GM19372 (cell line): Measurements from ENCODE around the gene DAB2.
"Not testable (repeated sequence)": the region's sequence is repeated elsewhere in the genome, so short reads cannot be mapped to it uniquely, and the experiment has no call there.

Source experiments
- ATAC-seq: cut with Tn5 transposase; IDR thresholded peaks from one replicate; pipeline ENCODE4 v1.9.1; 2021; ENCODE audit warnings: mild to moderate bottlenecking, low read depth, moderate library complexity; ENCODE audit not compliant: unreplicated experiment

DAB2 gene

DNA sequence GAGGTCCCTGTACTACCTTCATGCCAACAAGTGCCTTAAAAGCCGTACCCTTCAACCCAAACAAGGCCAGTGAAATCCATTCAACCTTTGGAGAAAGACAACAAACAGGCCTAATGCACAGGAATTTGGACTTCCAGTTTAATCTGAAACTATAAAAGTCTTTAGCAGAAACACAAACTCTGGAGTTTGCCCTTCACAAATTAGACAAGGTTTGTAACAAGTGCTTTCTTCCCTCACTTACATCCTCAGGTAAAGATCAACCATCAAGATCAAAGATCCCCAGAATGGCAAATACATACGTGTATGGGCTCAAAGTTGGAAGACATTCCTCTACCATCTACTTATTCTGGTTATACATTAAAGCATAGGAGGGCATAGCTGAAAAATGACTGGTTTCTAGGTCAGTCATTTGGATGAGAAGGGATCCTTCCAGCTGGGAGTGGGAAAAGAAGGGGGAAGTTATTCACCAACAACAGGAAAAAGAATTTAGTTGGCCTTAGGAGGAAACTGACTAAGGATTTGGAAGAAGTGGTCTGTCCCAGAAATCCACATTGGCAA lies 2.0 kb downstream of the DAB2 start:
- ATAC-seq: no peak

DNA sequence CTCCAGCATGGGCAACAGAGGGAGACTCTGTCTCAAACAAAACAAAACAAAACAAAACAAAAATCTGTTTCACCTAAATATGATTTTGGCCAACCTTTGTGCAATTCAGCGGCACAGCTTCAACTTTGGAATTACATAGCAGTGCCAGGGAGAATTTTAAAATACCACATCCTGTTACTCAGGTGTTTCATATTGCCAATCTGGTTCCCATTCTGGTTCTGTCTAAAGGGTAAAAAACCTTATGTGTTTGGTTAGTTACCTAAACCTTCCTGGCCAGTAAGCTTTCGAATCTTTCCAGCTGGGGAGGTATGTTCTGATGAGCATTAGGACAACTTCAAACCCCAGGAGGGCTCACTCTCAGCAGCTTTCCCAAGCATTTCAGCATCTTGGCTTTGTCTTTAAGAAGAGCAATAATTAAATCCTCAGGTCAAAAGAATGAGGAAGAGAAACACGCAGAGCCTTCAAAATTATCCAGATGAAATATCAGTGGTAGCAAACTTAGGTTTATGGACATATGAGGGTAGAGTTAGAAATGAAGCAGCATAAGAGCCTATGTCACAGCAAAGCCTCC lies 2.7 kb downstream of the DAB2 start:
- no peak for ATAC-seq

DNA sequence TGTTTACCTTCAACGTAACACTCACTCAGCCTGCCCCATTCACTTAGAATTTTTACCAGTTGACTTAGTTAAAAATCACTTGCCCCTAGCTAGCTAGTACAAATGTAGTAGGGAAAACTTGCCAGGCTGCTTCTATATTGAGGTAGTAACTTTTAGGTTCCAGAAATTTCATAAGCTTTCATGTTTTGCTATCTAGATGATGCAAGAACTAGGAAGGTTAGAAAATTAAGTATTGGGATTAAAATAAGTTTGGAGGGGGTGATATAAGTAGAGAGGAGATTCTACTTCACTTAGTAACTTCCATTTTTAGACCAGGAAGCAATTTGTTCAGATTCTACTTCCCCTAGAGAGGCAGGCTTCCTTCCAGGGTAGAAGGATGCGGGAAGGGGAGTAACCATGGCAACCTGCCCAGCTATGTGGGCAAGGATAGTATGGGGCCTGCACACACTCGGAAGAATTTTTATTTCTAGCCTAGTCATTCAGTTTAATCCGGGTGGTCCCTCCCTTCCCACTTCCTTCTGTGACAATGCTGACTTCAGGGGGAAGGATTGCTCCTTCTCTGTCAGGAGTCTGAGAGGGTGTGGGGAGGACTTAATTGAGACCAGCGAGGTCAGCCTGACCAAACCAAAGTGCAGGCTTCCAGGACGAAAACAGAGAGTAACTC lies 4.2 kb downstream of the DAB2 start:
- no peak for ATAC-seq

DNA sequence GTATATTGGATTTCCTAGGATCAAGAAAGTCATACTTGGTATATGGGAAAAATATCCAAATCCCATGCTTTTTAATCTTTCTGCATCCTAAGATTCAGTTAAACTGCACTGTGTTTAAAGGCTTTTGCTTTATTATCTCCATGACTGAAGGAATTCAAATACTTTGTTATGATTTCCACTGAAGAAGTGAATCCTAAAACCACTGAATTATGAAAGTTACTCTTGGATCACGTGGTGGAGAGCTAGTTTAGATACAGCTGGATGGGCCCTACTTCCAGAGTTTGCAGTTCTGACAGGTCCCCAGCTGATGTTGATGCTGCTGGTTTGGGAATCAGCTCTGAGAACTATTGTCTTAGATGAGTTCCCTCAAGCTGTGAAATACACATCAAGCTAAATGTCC lies 5.0 kb downstream of the DAB2 start:
- no peak for ATAC-seq

DNA sequence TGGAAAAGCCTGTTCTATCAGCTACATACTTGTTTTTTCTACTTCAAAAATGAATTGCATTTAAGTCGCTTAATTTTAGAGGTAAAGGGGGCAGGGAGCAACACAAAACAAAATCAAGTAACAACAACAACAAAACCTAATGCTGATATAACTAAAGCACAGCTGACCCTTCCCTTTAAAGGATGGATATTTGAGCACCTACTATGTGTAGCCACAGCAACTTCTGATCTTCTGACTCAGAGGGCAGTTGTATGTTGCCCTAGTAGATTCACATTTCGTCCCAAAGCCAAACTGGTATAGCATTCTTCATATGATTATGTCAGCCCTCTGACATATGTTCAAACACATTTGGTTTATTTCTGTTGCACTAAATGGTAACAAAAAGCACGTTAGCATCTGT lies 6.8 kb downstream of the DAB2 start:
- ATAC-seq: no peak

DNA sequence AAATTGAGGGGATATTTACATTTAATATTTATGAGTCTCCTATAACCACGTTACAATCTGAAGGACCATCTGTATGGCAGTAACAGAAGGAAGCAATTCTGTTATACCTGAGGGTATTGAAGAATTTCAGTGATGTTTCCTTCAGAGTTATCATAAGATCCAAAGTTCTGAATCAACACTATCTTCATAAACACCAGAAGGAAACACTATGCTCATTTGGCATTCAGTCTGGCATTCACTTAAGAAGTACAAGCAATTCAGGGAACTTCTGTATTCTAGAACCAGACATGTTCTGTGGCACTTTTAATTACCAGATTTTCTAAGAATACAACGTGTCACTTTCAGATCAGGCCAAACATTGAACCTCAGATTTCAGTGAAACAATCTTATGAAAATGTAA lies 9.6 kb downstream of the DAB2 start:
- no peak for ATAC-seq

DNA sequence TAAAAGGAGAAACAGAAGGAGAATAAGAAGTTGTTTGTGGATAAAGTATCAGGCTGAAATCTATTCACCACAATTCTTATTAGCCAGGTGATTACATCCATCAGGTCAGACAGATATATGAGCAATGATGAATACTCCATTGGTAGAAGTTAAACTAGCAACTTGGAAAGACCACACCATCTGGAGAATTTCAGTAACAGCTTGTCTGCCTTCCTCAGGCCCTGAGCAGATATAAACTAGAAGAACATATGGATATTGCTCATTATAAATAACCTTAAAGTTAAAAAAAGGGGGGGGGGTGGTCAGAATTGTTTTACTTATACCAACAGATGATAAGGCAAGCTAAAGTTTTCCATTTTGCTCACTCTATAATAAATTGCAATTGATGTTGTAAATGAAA lies 10.4 kb downstream of the DAB2 start:
- ATAC-seq: no peak

DNA sequence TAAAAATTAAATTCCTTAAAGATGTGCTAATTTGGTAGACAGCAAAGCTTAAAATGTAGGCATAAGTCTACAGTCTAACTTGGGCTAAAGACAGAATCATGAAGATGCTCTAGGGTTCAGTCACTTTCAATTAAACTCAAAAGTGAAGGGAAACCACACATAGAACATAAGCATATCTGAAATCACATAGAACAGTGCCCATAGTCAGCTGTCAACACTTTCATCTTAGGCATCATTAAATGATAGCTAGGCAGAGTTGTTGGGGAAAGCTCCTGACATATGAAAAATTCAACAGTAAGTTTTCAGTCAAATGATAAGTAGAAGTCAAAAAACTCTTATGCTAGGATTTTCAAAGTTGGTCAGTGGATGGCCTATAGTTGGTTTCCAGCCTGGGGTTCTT lies 11.0 kb downstream of the DAB2 start:
- ATAC-seq: no peak

DNA sequence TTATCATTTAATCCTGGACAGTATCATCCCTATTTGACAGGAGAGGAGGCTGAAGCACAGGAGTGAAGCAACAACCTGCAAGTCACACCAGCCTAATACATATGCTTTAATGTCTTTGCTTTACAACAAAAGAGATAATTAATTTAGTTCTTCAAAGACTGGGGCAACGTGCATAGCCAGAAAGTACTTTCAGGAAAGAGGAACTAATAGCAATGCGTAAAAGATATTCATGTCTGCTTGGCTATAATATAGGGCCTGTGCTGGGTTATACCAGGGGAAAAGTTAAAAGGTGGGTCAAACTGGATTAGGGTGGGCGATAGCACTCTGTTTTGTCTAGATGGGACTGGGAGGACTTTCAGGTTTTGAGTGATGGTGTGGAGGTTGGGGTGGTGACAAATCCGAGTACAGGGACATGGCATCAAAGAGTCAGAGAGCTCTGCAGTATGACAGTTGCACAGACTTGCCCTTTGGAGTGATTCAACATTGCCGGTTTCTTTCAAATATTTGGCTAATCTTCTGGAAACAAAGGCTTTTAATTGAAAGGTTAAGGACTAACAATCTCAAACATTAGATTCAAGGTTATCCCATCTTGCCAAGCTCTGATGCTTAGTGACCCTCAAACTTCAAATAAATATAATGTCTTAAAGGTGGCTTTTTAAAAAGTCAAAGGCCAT lies 11.9 kb downstream of the DAB2 start:
- no peak for ATAC-seq

DNA sequence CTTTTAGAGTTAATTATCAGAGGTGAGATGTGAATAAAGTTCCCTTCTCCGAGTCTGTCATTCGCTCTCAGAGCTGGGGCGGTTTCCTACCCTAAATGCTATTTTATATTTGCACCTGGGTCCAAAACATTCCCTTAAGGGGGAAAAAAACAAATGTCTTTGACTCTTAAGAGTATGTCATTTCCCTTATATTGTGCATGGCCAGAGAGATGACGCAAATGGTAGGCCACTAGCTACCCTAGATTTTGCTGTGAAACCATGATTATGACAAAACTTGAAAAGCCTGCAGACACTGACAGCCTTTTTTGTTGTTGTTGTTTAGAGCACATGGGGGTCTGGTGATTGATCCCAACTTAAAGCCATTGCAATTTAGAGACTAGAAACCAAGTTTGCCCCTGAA lies 12.8 kb downstream of the DAB2 start:
- ATAC-seq: no peak

DNA sequence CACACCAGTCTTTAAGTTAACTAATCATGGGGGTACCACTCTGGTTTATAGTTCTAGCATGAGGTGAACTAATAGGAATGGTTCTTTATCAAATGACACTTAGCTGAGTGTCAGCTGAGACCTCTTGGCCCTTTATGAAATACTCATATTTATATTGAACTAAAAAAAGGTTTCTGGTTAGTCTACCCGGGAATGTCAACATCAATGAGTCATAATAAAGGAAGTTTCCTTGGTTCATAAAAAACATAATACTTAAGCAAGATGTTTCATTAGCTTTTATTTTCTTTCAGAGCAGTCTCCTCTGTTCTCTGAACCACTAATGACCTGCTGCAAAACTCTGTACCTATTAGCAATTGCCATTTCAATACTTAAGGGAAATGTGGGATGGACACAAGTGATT lies 13.7 kb downstream of the DAB2 start:
- no peak for ATAC-seq

DNA sequence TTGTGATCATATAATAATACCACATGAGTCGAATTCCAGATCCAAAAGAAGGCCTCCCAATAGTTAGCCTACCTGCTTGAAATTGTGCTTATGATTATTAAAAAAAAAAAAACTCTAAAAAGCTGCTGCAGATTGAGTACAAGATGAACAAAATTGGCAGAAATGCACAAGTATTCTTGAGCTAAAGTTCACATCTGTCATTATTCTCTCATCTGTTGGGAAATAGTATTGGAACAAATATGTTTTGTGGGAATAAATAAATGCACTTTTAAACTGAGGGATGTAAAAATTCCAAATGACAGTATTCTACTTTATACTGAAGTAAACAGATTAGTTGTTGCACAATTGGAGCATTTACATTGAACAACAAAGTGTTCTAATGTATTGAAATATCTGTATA lies 15.7 kb downstream of the DAB2 start:
- ATAC-seq: no peak

DNA sequence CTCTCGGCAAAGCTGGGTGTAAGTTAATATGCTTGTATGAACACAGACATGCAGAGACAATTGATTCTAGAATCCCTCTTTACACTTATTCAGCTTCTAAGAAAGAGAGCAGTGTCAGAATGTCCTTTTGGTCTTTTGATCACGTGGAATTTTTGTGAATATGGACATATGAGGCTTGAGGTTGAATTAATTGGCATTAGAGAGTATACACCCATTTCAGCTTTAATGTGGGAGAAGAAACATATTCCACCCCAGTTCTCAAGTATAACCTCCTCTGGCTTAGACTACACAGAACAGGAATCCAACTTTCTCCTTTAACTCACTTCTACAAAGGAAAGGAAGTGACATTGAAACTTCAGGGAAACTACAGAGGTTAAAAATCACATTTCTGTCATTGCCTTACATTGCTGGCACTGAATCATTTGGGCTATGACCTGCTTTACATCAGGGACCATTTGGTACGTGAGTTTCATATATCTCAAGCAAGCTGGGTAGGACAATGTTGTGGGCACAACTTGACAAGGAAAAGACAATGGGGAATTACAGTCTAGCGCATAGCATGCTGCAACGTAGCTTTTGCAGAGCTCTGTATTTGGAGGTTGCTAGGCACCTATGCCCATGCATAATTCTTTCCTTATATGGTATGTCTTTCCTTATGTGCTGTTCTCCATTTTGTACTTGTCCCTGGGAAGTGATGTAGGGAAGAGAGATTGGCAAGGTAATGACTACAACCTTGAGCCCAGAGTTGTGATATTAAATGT lies 19.5 kb downstream of the DAB2 start:
- no peak for ATAC-seq

DNA sequence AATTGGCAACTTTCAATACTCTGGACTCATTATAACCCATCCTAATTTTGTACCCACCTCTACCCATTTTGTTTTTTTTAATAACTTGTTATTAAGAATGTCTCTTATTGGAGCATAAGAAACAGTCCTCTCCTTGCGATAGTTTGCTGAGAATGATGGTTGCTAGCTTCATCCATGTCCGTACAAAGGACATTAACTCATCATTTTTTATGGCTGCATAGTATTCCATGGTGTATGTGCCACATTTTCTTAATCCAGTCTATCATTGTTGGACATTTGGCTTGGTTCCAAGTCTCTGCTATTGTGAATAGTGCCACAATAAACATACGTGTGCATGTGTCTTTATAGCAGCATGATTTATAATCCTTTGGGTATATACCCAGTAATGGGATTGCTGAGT lies 21.0 kb downstream of the DAB2 start:
- not testable (repeated sequence) for ATAC-seq

DNA sequence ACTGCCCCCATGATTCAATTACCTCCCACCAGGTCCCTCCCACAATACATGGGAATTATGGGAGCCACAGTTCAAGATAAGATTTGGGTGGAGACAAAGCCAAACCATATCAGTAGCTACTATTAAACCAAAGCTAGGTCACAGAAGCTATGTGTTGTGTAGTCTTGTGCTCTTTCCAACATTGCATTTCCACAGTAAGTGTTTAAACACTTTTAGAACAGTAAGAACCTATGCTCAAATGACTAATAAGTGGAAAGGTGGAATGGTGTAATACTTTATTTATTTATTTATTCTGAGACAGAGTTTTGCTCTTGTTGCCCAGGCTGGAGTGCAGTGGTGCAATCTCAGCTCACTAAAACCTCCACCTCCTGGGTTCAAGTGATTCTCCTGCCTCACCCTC lies 22.6 kb downstream of the DAB2 start:
- ATAC-seq: not testable (repeated sequence)

DNA sequence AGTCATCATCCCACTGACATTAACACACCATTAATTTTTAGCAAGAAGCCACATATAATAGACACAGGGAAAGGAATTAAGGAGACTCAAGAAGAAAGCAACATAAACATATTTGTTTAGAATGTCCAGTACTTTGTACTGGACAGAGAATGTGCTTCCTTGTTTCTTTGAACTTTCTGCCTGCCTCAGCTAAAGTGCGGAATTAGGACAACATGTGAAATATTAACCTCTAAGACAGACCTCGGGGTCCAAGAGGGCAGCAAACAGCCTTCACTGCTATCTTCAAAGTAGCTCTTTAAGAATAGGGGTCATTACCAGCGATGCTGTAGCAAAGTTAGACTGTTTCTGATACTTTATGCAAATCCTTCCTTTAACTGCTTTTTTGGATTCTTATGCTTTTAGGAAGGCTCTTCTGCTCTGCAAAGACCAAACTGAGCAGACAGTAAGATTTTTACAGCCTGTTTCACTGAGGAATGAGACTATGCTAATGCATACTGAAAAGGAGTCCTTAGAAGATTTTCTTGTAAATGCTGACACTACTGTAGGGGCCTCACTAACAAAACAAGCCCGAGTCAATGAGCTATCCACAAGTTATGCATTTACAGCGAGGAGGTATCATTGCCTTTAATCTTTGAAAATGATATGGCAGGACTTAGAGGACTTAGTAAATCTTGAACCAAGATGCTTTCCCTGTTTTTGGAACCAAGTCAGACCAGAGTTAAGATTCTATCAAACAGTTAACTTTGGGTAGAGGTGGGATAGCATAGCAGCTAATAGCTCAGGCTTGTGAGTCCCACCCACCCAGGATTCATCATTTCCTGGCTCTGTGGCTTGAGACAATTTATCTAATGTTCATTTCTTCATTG lies 23.8 kb downstream of the DAB2 start:
- ATAC-seq: no peak

DNA sequence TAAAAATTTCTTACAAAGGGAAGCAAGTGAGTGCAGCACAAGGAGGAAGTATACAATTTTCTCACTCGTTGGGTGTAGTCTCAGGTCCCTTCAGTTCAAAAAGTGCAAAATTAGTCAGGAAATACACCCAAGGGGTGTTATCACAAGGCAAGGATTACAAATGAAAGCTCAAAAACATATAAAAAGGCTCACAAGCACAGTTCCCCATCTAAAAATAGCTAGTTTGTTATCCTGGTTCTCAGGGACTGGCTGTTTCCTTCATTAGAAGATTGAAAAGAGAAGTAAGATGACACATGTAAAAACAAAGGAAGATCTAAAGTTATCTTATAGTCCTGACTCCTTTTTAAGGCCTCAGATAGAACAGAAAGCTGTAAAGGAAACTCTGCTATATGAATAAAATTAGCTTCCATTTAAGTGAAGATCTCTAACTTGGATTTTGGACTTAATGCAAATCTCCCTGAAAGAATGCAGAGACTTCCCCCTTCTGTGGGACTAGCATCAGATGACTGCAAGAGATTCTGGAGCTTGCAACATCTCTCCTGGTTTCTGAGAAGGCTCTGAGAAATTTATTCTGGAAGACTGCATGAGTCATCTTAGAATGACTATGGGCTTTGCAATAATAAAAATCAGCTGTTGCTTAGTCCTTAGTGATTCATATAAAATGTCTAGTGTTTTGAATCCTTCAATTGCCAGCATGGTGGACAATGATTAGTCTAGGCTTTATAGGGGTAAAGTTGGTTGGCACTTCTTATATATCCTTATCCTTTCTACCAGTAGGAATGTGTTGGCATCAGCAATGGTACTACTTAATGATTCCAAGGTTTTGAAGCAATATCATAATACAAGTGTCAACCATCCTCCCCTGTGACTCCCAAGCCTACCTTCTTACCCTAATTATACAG lies 25.4 kb downstream of the DAB2 start:
- ATAC-seq: no peak

DNA sequence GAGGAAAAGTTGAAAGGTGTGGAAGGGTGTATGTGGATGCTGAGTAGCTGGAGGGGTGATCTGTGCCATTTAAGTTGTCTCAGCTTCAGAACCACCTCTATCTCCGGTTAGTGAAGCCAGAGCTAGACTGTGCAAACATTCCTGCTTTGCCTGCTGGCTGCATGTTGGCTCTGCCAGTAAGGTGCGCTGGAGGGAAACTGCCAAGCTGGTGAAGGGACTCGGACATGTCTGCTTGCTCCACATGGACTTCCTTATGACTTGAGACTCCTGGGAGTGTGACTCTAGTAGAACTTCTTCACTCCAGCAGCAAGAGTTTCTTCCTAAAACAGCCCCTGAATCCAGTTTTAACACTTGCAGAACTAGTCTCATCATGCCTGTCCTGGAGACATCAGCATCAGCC lies 27.9 kb downstream of the DAB2 start:
- ATAC-seq: no peak

DNA sequence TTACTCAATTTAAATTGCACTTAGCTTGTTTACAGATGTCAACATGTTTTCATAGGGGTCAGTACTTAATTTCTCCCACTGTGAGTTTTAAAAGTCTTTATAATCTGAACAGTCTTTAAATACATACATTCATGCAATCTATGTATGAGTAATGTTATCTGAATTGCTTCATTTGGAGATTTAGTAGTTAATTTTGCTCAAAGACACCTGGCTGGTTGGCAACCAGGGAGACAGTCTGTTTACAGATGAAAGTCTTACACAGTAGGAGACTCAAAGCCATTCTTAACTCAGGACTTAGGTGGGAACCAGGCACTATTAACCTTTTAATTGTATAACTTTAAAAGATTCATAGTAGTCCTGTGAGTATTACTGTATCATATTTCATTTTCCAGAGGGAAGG lies 29.3 kb downstream of the DAB2 start:
- ATAC-seq: no peak
